GM19328 (cell line): ENCODE data around the gene KCTD16.

Source experiments
- ATAC-seq: cut with Tn5 transposase; IDR thresholded peaks from one replicate; pipeline ENCODE4 v1.9.1; 2021; ENCODE audit warnings: mild to moderate bottlenecking, moderate library complexity; ENCODE audit not compliant: unreplicated experiment

KCTD16 gene

GRCh38 chr5:144170276-144171024 is at the start of gene KCTD16, which contains the start of gene YIPF5:
KCTD16 (plus strand) TSS chr5:144170873.
YIPF5 (minus strand) TSS chr5:144170659; CDS start chr5:144169955, 704 bp downstream.
- peak; percentile 99 for ATAC-seq

GRCh38 chr5:144121577-144121976 is 49.1 kb upstream of the KCTD16 start:
- no peak for ATAC-seq

- ATAC-seq, result no peak
Measured at GRCh38 chr5:144122081-144122480, 48.6 kb upstream of the KCTD16 start.

- ATAC-seq, result no peak
Measured at GRCh38 chr5:144122641-144123040, 48.0 kb upstream of the KCTD16 start.

GRCh38 chr5:144125163-144125726 is 45.4 kb upstream of the KCTD16 start:
- no peak for ATAC-seq

GRCh38 chr5:144126707-144127106 is 44.0 kb upstream of the KCTD16 start:
- ATAC-seq, result no peak

- ATAC-seq, result no peak
Measured at GRCh38 chr5:144128844-144129243, 41.8 kb upstream of the KCTD16 start.

- ATAC-seq, result no peak
Measured at GRCh38 chr5:144130306-144130705, 40.4 kb upstream of the KCTD16 start.

- no peak for ATAC-seq
Measured at GRCh38 chr5:144131261-144131660, 39.4 kb upstream of the KCTD16 start.

GRCh38 chr5:144133050-144133633 is 37.5 kb upstream of the KCTD16 start:
- no peak for ATAC-seq

- no peak for ATAC-seq
Measured at GRCh38 chr5:144134194-144134826, 36.4 kb upstream of the KCTD16 start.

GRCh38 chr5:144135113-144135762 is 35.4 kb upstream of the KCTD16 start:
- no peak for ATAC-seq

GRCh38 chr5:144139586-144139985 is 31.1 kb upstream of the KCTD16 start:
- ATAC-seq, result no peak

GRCh38 chr5:144141585-144141984 is 29.1 kb upstream of the KCTD16 start:
- ATAC-seq, result no peak

GRCh38 chr5:144142139-144142823 is 28.4 kb upstream of the KCTD16 start:
- ATAC-seq, result peak; percentile 99

GRCh38 chr5:144142824-144143162 is 27.9 kb upstream of the KCTD16 start:
- ATAC-seq, result no peak

- ATAC-seq, result no peak
Measured at GRCh38 chr5:144143625-144144024, 27.0 kb upstream of the KCTD16 start.

- no peak for ATAC-seq
Measured at GRCh38 chr5:144144956-144145751, 25.5 kb upstream of the KCTD16 start.

- no peak for ATAC-seq
Measured at GRCh38 chr5:144151026-144151425, 19.6 kb upstream of the KCTD16 start.

GRCh38 chr5:144156767-144157171 is 13.9 kb upstream of the KCTD16 start:
- no peak for ATAC-seq
